ENCODE results near the gene ABL1.
"Not testable (repeated sequence)": the region's sequence is repeated elsewhere in the genome, so short reads cannot be mapped to it uniquely, and the experiment has no call there.

ABL1 gene

GRCh38 chr9:130789747-130790672 lies 45.0 kb upstream of the ABL1 start:
- Histone ChIP-seq H4K20me1 (ENCODE audit: insufficient read depth, low read length) (no peaks in the 10 kb centered on the region), H3K9ac (ENCODE audit: low read length) (no peak overlapping the region)

GRCh38 chr9:130791303-130791894 lies 43.7 kb upstream of the ABL1 start:
- H3F3A ChIP-seq (ENCODE audit: insufficient read depth, low read length), result no peaks in the 10 kb centered on the region
- no peak for DNase-seq
- H3K9me3 ChIP-seq (replicated peaks; ENCODE audit: insufficient read depth, low read length), result no peaks in the 10 kb centered on the region
- no peak overlapping the region for H3K9ac ChIP-seq (ENCODE audit: low read length)
- H3K4me3 ChIP-seq (ENCODE audit: low read length), result no peak overlapping the region
- no peak for TF ChIP-seq EZH2phosphoT487 (IDR thresholded peaks at IDR 0.05; ENCODE audit: low read length)
- TF ChIP-seq EZH2 (optimal IDR thresholded peaks at IDR 0.05; ENCODE audit: low read depth, low read length), result no peak
- TF ChIP-seq, protein P1, sequence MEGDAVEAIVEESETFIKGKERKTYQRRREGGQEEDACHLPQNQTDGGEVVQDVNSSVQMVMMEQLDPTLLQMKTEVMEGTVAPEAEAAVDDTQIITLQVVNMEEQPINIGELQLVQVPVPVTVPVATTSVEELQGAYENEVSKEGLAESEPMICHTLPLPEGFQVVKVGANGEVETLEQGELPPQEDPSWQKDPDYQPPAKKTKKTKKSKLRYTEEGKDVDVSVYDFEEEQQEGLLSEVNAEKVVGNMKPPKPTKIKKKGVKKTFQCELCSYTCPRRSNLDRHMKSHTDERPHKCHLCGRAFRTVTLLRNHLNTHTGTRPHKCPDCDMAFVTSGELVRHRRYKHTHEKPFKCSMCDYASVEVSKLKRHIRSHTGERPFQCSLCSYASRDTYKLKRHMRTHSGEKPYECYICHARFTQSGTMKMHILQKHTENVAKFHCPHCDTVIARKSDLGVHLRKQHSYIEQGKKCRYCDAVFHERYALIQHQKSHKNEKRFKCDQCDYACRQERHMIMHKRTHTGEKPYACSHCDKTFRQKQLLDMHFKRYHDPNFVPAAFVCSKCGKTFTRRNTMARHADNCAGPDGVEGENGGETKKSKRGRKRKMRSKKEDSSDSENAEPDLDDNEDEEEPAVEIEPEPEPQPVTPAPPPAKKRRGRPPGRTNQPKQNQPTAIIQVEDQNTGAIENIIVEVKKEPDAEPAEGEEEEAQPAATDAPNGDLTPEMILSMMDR (IDR thresholded peaks at IDR 0.05; ENCODE audit: low read length), result no peak
- no peaks in the 10 kb centered on the region for H4K20me1 ChIP-seq (ENCODE audit: insufficient read depth, low read length)
- H2AFZ ChIP-seq (ENCODE audit: low read length), result no peak overlapping the region
- H3K79me2 ChIP-seq (ENCODE audit: low read length), result no peaks in the 10 kb centered on the region
- H3K4me1 ChIP-seq (ENCODE audit: low read length), result no peaks in the 10 kb centered on the region
- H3K4me2 ChIP-seq (ENCODE audit: low read depth, low read length), result no peak overlapping the region
- H3K27me3 ChIP-seq (replicated peaks; ENCODE audit: insufficient read depth, low read length), result no peaks in the 10 kb centered on the region
- no peaks in the 10 kb centered on the region for H3K9me2 ChIP-seq (replicated peaks; ENCODE audit: insufficient read depth, low read length)
- H3K36me3 ChIP-seq (replicated peaks; ENCODE audit: insufficient read depth, low read length), result no peaks in the 10 kb centered on the region
- no peak overlapping the region for H3K27ac ChIP-seq (ENCODE audit: low read length)

More at GRCh38 chr9:130789747-130790672, 45.0 kb upstream of the ABL1 start:
- H3K4me1 ChIP-seq (ENCODE audit: low read length), result no peaks in the 10 kb centered on the region
- TF ChIP-seq, protein P1 (IDR thresholded peaks at IDR 0.05; ENCODE audit: low read length), result no peak
- TF ChIP-seq EZH2phosphoT487 (IDR thresholded peaks at IDR 0.05; ENCODE audit: low read length) (no peak), EZH2 (optimal IDR thresholded peaks at IDR 0.05; ENCODE audit: low read depth, low read length) (no peak)
- no peaks in the 10 kb centered on the region for H3F3A ChIP-seq (ENCODE audit: insufficient read depth, low read length)
- no peaks in the 10 kb centered on the region for H3K36me3 ChIP-seq (replicated peaks; ENCODE audit: insufficient read depth, low read length)
- H3K27ac ChIP-seq (ENCODE audit: low read length), result no peak overlapping the region
- H3K9me2 ChIP-seq (replicated peaks; ENCODE audit: insufficient read depth, low read length), result no peaks in the 10 kb centered on the region
- no peaks in the 10 kb centered on the region for H3K79me2 ChIP-seq (ENCODE audit: low read length)
- H3K4me3 ChIP-seq (ENCODE audit: low read length), result no peak overlapping the region
- H3K27me3 ChIP-seq (replicated peaks; ENCODE audit: insufficient read depth, low read length), result no peaks in the 10 kb centered on the region
- DNase-seq, result no peak
- H2AFZ ChIP-seq (ENCODE audit: low read length), result no peak overlapping the region
- H3K4me2 ChIP-seq (ENCODE audit: low read depth, low read length), result no peak overlapping the region
- no peaks in the 10 kb centered on the region for H3K9me3 ChIP-seq (replicated peaks; ENCODE audit: insufficient read depth, low read length)

GRCh38 chr9:130793589-130793988 lies 41.5 kb upstream of the ABL1 start:
- Histone ChIP-seq H4K20me1 (ENCODE audit: insufficient read depth, low read length) (no peaks in the 10 kb centered on the region), H3K4me1 (ENCODE audit: low read length) (no peaks in the 10 kb centered on the region), H3K27ac (ENCODE audit: low read length) (no peak overlapping the region), H3K4me3 (ENCODE audit: low read length) (no peak overlapping the region), H3K9me2 (replicated peaks; ENCODE audit: insufficient read depth, low read length) (no peaks in the 10 kb centered on the region), H3K4me2 (ENCODE audit: low read depth, low read length) (no peak overlapping the region), H3K36me3 (replicated peaks; ENCODE audit: insufficient read depth, low read length) (no peaks in the 10 kb centered on the region), H3K9ac (ENCODE audit: low read length) (no peak overlapping the region), H3K9me3 (replicated peaks; ENCODE audit: insufficient read depth, low read length) (no peaks in the 10 kb centered on the region), H3K27me3 (replicated peaks; ENCODE audit: insufficient read depth, low read length) (no peaks in the 10 kb centered on the region), H3F3A (ENCODE audit: insufficient read depth, low read length) (no peaks in the 10 kb centered on the region), H3K79me2 (ENCODE audit: low read length) (no peaks in the 10 kb centered on the region), H2AFZ (ENCODE audit: low read length) (no peak overlapping the region)
- no peak for DNase-seq
- TF ChIP-seq, protein P1 (IDR thresholded peaks at IDR 0.05; ENCODE audit: low read length), result no peak
- no peak for TF ChIP-seq EZH2phosphoT487 (IDR thresholded peaks at IDR 0.05; ENCODE audit: low read length)
- TF ChIP-seq EZH2 (optimal IDR thresholded peaks at IDR 0.05; ENCODE audit: low read depth, low read length), result no peak

DNA sequence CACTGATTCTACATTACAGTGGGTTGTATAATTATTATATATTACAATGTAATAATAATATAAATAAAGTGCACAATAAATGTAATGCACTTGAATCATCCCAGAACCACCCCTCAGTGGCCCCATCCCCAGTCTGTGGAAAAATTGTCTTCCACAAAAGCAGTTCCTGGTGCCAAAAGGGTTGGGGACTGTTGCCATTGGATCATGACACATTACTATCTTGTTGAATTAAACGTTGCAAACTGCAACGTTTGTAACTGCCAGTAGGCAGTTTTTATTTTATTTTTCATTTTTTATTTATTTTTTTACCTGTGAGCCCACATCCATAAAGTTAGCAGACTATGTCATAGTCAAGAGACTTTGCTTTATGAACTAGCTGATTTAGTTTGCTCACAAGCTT lies 41.0 kb upstream of the ABL1 start:
- H4K20me1 ChIP-seq (ENCODE audit: insufficient read depth, low read length); H3K27ac ChIP-seq (ENCODE audit: low read length); H3K9me3 ChIP-seq (replicated peaks; ENCODE audit: insufficient read depth, low read length); H2AFZ ChIP-seq (ENCODE audit: low read length); DNase-seq; H3K79me2 ChIP-seq (ENCODE audit: low read length); H3F3A ChIP-seq (ENCODE audit: insufficient read depth, low read length); H3K4me1 ChIP-seq (ENCODE audit: low read length); H3K4me3 ChIP-seq (ENCODE audit: low read length); H3K9ac ChIP-seq (ENCODE audit: low read length); H3K27me3 ChIP-seq (replicated peaks; ENCODE audit: insufficient read depth, low read length); H3K4me2 ChIP-seq (ENCODE audit: low read depth, low read length); H3K9me2 ChIP-seq (replicated peaks; ENCODE audit: insufficient read depth, low read length); H3K36me3 ChIP-seq (replicated peaks; ENCODE audit: insufficient read depth, low read length): not testable (repeated sequence)

DNA sequence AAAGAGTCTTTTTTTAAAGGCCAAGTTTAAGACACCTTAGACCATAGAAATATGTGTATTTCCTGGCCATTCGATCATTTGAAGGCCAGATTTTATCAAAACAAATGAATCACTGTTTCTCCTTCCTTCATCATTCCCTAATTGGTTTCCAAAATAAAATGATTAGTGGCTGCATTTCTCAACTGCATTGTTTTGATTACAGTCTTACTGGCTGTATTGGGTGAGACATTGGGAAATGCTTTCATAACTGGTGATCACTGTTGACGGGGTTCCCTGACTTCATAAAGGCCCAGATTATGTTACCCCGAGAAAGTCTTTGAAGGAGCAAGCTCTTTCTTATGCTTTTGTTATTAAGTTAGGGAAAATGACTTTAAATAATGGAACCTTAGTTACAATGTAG lies 40.6 kb upstream of the ABL1 start:
- H4K20me1 ChIP-seq (ENCODE audit: insufficient read depth, low read length); H3K4me3 ChIP-seq (ENCODE audit: low read length); H3K4me2 ChIP-seq (ENCODE audit: low read depth, low read length); H2AFZ ChIP-seq (ENCODE audit: low read length); H3K36me3 ChIP-seq (replicated peaks; ENCODE audit: insufficient read depth, low read length); H3F3A ChIP-seq (ENCODE audit: insufficient read depth, low read length); H3K9me2 ChIP-seq (replicated peaks; ENCODE audit: insufficient read depth, low read length); H3K79me2 ChIP-seq (ENCODE audit: low read length); H3K4me1 ChIP-seq (ENCODE audit: low read length); H3K27me3 ChIP-seq (replicated peaks; ENCODE audit: insufficient read depth, low read length); DNase-seq; H3K9me3 ChIP-seq (replicated peaks; ENCODE audit: insufficient read depth, low read length); H3K9ac ChIP-seq (ENCODE audit: low read length); H3K27ac ChIP-seq (ENCODE audit: low read length): not testable (repeated sequence)
